Smooth muscle cell (in vitro differentiated cells): ENCODE results near the gene GLIS2. TPM values are rescaled to one million over a fixed set of nuclear protein-coding genes. Genes with fewer than 3 reads are reported as not detected.

ENCODE experiments used
- DNase-seq: peaks from one replicate; lab custom pipeline; 2025; ENCODE audit not compliant: unreplicated experiment; lab: John Stamatoyannopoulos, UW
- H2AFZ ChIP-seq: fragments of 200-600 bp; sonication (generic); 2 replicates; pipeline ENCODE4 v1.6.0; 2016; ENCODE audit warnings: antibody characterized with exemption, low read depth, mild to moderate bottlenecking
- H3F3A ChIP-seq: fragments of 200-600 bp; sonication (generic); 2 replicates; pipeline ENCODE4 v1.6.0; 2017; ENCODE audit warnings: antibody characterized with exemption, low read depth
- H3K27ac ChIP-seq: fragments of 200-600 bp; sonication (generic); 2 replicates; pipeline ENCODE4 v1.5.1; 2016; ENCODE audit warnings: low read depth, mild to moderate bottlenecking
- H3K27me3 ChIP-seq: fragments of 200-600 bp; sonication (generic); 2 replicates; pipeline ENCODE4 v1.6.1; 2016; ENCODE audit warnings: low read depth, mild to moderate bottlenecking
- H3K36me3 ChIP-seq: fragments of 200-600 bp; sonication (generic); 2 replicates; pipeline ENCODE4 v1.5.1; 2016; ENCODE audit warnings: low read depth
- H3K4me1 ChIP-seq: fragments of 200-600 bp; sonication (generic); 2 replicates; pipeline ENCODE4 v1.5.1; 2016; ENCODE audit warnings: low read depth
- H3K4me2 ChIP-seq: fragments of 200-600 bp; sonication (generic); 2 replicates; pipeline ENCODE4 v1.6.0; 2016; ENCODE audit warnings: mild to moderate bottlenecking
- H3K4me3 ChIP-seq: fragments of 200-600 bp; sonication (generic); 2 replicates; pipeline ENCODE4 v1.5.1; 2016; ENCODE audit warnings: mild to moderate bottlenecking
- H3K79me2 ChIP-seq: fragments of 200-600 bp; sonication (generic); 2 replicates; pipeline ENCODE4 v1.6.0; 2016; ENCODE audit warnings: low read depth, mild to moderate bottlenecking
- H3K9ac ChIP-seq: fragments of 200-600 bp; sonication (generic); 2 replicates; pipeline ENCODE4 v1.6.0; 2016; ENCODE audit warnings: low read depth
- H3K9me3 ChIP-seq: fragments of 200-600 bp; sonication (generic); replicated peaks from 2 replicates; pipeline ENCODE4 v1.5.1; 2016; ENCODE audit warnings: low read depth
- H4K20me1 ChIP-seq: fragments of 200-600 bp; sonication (generic); 2 replicates; pipeline ENCODE4 v1.6.0; 2016; ENCODE audit warnings: low read depth
- WGBS: methylation state at CpG from one replicate; pipeline ENCODE4 v1.1.7; 2016; ENCODE audit warnings: low lambda C conversion rate; 5-methylcytosine and 5-hydroxymethylcytosine counted together
- polyA plus RNA-seq: library from polyadenylated mRNA; unstranded; fragments of >200 nt; fragmentation: Nextera tagmentation; extraction: Ambion mirVana; gene quantifications from 2 replicates; pipeline ENCODE4 v1.2.1, GENCODE V29; 2016
- total RNA-seq: library from RNA; depleted of rRNA; stranded (reverse); fragments of >200 nt; gene quantifications from 2 replicates; pipeline ENCODE4 v1.2.3, GENCODE V29; 2014
- TF ChIP-seq, protein P1 (sequence below): fragments of 200-600 bp; sonication (generic); IDR thresholded peaks from 2 replicates; pipeline ENCODE4 v1.5.1; 2017; ENCODE audit warnings: borderline replicate concordance, mild to moderate bottlenecking, antibody characterized with exemption; ENCODE audit not compliant: insufficient read depth, poor library complexity, severe bottlenecking

Gene GLIS2
- total and polyA plus RNA-seq, 2 experiments from 2014 or later, result 2.8 to 9.2 TPM

DNA sequence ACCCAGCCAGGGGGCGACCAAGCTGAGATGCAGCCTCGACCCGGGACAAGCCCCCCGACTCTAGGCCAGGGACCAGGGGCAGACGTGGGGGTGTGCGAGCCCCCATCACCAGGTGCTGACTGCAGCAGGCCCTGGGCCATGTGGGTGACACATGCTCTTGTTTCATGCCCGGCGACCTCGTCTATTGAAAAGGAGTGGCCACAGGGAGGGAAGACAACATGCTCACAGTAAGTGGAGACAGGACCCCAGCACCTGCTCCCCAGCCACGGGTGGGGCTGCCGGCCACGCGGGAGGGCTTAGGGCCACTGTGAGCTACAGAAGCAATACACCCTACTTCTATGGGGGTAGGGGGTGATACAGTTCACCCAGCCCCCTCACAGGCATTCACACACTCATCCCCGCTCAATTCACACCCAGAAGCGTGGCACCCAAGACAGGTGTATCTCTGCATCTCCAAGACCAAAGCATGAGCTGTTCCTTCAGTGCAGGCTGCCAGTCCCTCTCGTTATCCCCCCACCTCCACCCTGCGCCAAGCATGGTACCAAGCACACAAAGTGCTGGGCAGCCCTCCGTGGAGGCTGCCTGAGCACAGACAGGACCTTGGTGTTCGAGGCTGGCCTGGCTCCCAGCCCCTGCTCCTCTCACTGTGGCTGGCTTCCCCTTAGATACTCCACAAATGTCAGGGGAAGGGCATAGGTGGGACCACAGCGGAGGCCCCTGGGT, 69.4 kb downstream of the GLIS2 start:
- Histone ChIP-seq H4K20me1 (peaks cover 52% of the 10 kb centered on the region), H3K79me2 (no peaks in the 10 kb centered on the region), H3K4me1 (peaks cover 20% of the 10 kb centered on the region), H2AFZ (no peak overlapping the region), H3F3A (peaks cover 16% of the 10 kb centered on the region), H3K4me2 (no peak overlapping the region), H3K9ac (no peak overlapping the region), H3K36me3 (no peaks in the 10 kb centered on the region), H3K9me3 (no peaks in the 10 kb centered on the region), H3K4me3 (no peak overlapping the region), H3K27ac (peak overlapping the region; percentile 38), H3K27me3 (no peaks in the 10 kb centered on the region)
- 87% methylated on average over 20 of the region's 20 CpGs for WGBS
- TF ChIP-seq, protein P1, sequence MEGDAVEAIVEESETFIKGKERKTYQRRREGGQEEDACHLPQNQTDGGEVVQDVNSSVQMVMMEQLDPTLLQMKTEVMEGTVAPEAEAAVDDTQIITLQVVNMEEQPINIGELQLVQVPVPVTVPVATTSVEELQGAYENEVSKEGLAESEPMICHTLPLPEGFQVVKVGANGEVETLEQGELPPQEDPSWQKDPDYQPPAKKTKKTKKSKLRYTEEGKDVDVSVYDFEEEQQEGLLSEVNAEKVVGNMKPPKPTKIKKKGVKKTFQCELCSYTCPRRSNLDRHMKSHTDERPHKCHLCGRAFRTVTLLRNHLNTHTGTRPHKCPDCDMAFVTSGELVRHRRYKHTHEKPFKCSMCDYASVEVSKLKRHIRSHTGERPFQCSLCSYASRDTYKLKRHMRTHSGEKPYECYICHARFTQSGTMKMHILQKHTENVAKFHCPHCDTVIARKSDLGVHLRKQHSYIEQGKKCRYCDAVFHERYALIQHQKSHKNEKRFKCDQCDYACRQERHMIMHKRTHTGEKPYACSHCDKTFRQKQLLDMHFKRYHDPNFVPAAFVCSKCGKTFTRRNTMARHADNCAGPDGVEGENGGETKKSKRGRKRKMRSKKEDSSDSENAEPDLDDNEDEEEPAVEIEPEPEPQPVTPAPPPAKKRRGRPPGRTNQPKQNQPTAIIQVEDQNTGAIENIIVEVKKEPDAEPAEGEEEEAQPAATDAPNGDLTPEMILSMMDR, result no peak
- DNase-seq, result no peak

DNA sequence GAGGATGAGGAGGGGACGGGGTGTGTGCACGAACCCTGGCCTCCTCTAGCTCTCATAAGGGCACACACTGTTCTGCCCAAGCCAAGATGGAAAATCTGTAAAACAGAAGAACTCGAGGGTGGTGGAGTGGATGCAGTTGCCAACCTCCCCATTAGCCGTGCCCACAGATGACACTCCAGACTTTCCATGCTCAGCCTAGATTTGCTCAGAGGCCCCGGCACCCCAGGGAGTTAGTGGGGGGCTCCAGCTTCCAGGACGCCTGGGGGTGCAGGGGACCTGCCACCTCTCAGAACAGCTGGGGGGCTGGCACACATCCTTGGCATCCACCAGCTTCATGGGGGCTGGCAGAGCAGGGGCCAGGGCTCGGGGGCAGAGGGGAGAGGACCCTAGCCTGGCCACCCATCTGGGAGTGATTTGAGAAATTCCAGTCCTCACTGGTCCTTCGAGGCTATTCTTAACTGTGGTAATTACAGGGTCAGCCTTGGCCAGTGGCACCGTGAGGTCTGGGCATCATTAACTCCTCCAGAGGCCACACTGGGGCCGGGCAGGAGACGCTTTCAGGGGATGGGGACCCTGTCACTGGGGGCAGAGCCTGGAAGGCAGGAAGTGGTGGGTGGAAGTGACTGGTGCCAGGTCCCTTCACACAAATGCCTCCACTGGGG, 70.1 kb downstream of the GLIS2 start:
- Histone ChIP-seq H3K9ac (no peak overlapping the region), H4K20me1 (peaks cover 45% of the 10 kb centered on the region), H3K79me2 (no peaks in the 10 kb centered on the region), H3K9me3 (no peaks in the 10 kb centered on the region), H2AFZ (no peak overlapping the region), H3F3A (peaks cover 16% of the 10 kb centered on the region), H3K27ac (peak overlapping the region; percentile 38), H3K4me2 (peak overlapping the region; percentile 34), H3K27me3 (no peaks in the 10 kb centered on the region), H3K36me3 (no peaks in the 10 kb centered on the region), H3K4me3 (no peak overlapping the region), H3K4me1 (peaks cover 20% of the 10 kb centered on the region)
- TF ChIP-seq, protein P1, result no peak
- 60% methylated on average over 11 of the region's 11 CpGs for WGBS
- no peak for DNase-seq

DNA sequence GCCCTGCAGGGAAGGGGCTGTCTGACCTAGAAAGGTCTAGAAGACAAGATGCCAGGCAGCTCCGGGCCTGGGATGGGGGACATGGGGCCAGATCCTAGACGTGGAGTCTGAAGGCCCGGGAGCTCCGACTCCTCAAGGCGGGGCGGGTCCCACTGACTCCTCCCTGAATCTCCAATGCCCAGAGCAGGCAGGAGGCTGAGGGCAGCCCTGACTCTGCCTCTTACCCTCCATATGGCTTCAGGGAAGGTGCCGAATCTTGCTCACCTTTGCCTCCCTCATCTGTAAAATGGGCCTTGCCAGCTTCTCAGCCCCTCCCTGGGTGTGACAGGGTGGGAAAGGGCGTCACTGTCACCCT, 70.6 kb downstream of the GLIS2 start:
- H3K9ac ChIP-seq, result no peak overlapping the region
- DNase-seq, result no peak
- no peaks in the 10 kb centered on the region for H3K36me3 ChIP-seq
- H3K27me3 ChIP-seq, result no peaks in the 10 kb centered on the region
- 53% methylated on average over 8 of the region's 8 CpGs for WGBS
- no peak overlapping the region for H3K4me3 ChIP-seq
- peaks cover 16% of the 10 kb centered on the region for H3F3A ChIP-seq
- peak overlapping the region; percentile 38 for H3K27ac ChIP-seq
- TF ChIP-seq, protein P1, result no peak
- H4K20me1 ChIP-seq, result peaks cover 40% of the 10 kb centered on the region
- peaks cover 21% of the 10 kb centered on the region for H3K4me1 ChIP-seq
- H3K4me2 ChIP-seq, result peak overlapping the region; percentile 34
- no peaks in the 10 kb centered on the region for H3K79me2 ChIP-seq
- H2AFZ ChIP-seq, result no peak overlapping the region
- H3K9me3 ChIP-seq, result no peaks in the 10 kb centered on the region
